Fibroblast of the conjunctiva (primary cell): ENCODE results near the gene NPR1.

Experiments
- DNase-seq: peaks from one replicate; pipeline ENCODE4 v3.0.0-alpha.2; 2010; ENCODE audit warnings: low read depth

The NPR1 gene

GRCh38 chr1:153728305-153729066 is 50.0 kb downstream of the NPR1 start:
- no peak for DNase-seq

- DNase-seq: no peak
These were observed 52.0 kb downstream of the NPR1 start for GRCh38 chr1:153730468-153730988.

- DNase-seq: no peak
These were observed 55.5 kb downstream of the NPR1 start for GRCh38 chr1:153733970-153734369.

GRCh38 chr1:153734396-153735089 is 56.1 kb downstream of the NPR1 start:
- no peak for DNase-seq

- no peak for DNase-seq
These were observed 56.6 kb downstream of the NPR1 start for GRCh38 chr1:153735090-153735420.

GRCh38 chr1:153741986-153742385 is 63.5 kb downstream of the NPR1 start:
- no peak for DNase-seq

GRCh38 chr1:153742411-153743142 is 64.1 kb downstream of the NPR1 start:
- no peak for DNase-seq
